ENCODE data around the gene IDUA. TPM values are rescaled to one million over a fixed set of nuclear protein-coding genes. Genes with fewer than 3 reads are reported as not detected.
A peak's percentile ranks its signal among the peaks of the same experiment; 100 is the strongest.

Gene IDUA
- total RNA-seq, 1 donor from 2014 or later, result 9.0 TPM

DNA sequence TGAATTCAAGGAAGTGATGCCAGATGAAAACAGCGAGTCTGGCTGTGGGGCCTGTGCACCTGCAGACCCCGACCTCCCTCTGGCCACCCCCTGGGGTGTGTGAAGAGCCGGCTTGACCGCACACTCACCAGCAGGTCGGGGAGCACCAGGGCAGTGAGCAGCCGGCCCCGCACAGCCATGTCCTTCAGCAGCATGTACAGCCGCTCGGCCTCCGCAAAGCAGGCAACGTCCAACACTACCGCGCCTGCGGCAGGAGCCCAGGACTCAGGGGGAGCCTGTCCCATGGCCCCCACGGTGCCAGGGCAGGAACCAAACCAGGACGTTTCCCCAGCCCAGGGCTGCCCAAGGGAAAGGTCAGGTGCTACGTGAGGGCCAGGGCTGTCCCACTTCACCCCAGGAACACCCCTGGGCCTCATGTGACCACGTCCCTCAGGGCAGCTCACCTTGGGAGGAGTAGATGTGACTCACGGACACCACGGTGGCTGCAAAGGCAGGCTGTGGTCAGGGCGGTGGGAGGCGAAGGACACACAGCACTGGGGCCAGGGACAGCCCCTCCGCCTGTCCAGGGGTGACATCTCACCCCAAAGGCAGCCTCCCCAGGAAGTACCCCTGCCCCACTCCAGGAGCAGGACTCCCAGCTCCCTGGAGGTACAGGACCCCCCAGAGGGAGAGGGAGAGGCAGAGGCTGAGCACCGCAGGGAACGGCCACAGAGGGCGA is 21.6 kb upstream of the IDUA start:
- peaks cover 44% of the 10 kb centered on the region for H3K36me3 ChIP-seq
- TF ChIP-seq, protein P1, sequence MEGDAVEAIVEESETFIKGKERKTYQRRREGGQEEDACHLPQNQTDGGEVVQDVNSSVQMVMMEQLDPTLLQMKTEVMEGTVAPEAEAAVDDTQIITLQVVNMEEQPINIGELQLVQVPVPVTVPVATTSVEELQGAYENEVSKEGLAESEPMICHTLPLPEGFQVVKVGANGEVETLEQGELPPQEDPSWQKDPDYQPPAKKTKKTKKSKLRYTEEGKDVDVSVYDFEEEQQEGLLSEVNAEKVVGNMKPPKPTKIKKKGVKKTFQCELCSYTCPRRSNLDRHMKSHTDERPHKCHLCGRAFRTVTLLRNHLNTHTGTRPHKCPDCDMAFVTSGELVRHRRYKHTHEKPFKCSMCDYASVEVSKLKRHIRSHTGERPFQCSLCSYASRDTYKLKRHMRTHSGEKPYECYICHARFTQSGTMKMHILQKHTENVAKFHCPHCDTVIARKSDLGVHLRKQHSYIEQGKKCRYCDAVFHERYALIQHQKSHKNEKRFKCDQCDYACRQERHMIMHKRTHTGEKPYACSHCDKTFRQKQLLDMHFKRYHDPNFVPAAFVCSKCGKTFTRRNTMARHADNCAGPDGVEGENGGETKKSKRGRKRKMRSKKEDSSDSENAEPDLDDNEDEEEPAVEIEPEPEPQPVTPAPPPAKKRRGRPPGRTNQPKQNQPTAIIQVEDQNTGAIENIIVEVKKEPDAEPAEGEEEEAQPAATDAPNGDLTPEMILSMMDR (IDR thresholded peaks at IDR 0.05; ENCODE audit: borderline replicate concordance), result no peak
- H3K27ac ChIP-seq (replicated peaks), result no peak overlapping the region
- intact Hi-C loops (cut with micrococcal nuclease), result no loop called here
- H3K9me3 ChIP-seq (replicated peaks), result no peaks in the 10 kb centered on the region
- H3K4me1 ChIP-seq, result peaks cover 13% of the 10 kb centered on the region
- no peak for DNase-seq
- no peak overlapping the region for H3K4me3 ChIP-seq
- H3K27me3 ChIP-seq (ENCODE audit: low read depth), result peaks cover 14% of the 10 kb centered on the region

DNA sequence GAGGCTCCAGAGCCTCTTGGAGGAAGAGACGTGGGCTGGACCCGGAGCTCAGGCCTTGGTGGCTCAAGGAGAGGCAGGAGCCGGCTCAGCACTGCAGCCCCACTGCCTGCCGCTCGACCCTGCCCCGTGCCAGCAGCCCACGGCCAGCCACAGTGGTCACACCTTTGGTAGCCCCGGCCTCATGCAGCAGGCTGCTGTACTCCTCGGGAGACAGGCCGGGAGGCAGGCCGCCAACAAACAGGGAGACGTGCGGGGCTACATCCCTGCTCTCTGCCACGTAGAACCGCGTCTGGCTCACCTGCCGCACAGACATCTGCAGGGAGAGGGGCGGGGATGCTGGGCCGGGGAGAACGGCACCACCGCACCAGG is 21.1 kb upstream of the IDUA start:
- Histone ChIP-seq H3K4me3 (no peak overlapping the region), H3K9me3 (replicated peaks) (no peaks in the 10 kb centered on the region), H3K4me1 (peaks cover 13% of the 10 kb centered on the region), H3K27ac (replicated peaks) (no peak overlapping the region), H3K36me3 (peaks cover 44% of the 10 kb centered on the region), H3K27me3 (ENCODE audit: low read depth) (peaks cover 14% of the 10 kb centered on the region)
- TF ChIP-seq, protein P1 (IDR thresholded peaks at IDR 0.05; ENCODE audit: borderline replicate concordance), result no peak
- intact Hi-C loops (cut with micrococcal nuclease), result no loop called here
- no peak for DNase-seq

DNA sequence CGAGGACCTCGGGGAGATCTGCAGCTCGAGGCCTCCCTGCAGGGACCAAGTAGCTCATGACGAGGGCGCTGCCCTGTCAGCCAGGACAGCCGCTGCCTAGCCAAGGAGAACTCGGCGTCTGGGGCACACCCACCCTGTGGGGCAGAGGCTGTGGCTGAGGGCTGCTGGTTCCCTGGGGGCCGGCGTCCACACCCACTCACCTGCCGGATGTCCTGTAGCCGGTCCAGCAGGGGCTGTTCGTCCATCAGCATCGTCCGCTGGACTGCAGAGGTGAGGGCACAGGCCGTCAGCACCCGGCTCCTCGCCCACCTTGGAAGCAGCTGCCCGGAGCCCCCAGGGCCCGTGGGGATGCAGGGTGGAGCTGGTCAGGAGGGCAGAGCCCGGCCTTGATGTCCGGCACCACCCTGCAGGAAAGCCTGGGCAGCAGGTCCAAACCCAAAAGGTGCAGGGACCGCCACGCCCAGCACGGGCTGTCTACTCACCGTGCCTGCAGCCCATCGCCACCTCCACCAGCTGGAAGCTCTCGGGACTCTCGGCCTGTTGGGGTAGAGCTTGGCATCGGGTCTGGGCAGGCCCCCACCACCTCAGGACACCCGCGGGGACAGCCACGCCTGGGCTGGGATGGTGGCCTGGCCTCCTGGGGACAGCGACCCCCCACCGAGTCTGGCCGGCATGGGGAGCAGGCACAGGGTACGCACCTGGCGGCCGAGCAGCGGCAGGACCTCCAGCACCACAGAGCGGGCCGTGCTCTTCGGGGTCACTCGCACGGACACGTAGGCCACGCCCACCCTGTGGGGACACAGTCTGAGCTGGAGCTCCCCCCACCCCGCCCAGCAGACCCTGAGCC is 20.4 kb upstream of the IDUA start:
- H3K27me3 ChIP-seq (ENCODE audit: low read depth), result peaks cover 14% of the 10 kb centered on the region
- no peaks in the 10 kb centered on the region for H3K9me3 ChIP-seq (replicated peaks)
- intact Hi-C loops (cut with micrococcal nuclease), result no loop called here
- peaks cover 41% of the 10 kb centered on the region for H3K36me3 ChIP-seq
- no peak for DNase-seq
- H3K4me1 ChIP-seq, result peaks cover 20% of the 10 kb centered on the region
- H3K4me3 ChIP-seq, result no peak overlapping the region
- H3K27ac ChIP-seq (replicated peaks), result no peak overlapping the region
- TF ChIP-seq, protein P1 (IDR thresholded peaks at IDR 0.05; ENCODE audit: borderline replicate concordance), result no peak

DNA sequence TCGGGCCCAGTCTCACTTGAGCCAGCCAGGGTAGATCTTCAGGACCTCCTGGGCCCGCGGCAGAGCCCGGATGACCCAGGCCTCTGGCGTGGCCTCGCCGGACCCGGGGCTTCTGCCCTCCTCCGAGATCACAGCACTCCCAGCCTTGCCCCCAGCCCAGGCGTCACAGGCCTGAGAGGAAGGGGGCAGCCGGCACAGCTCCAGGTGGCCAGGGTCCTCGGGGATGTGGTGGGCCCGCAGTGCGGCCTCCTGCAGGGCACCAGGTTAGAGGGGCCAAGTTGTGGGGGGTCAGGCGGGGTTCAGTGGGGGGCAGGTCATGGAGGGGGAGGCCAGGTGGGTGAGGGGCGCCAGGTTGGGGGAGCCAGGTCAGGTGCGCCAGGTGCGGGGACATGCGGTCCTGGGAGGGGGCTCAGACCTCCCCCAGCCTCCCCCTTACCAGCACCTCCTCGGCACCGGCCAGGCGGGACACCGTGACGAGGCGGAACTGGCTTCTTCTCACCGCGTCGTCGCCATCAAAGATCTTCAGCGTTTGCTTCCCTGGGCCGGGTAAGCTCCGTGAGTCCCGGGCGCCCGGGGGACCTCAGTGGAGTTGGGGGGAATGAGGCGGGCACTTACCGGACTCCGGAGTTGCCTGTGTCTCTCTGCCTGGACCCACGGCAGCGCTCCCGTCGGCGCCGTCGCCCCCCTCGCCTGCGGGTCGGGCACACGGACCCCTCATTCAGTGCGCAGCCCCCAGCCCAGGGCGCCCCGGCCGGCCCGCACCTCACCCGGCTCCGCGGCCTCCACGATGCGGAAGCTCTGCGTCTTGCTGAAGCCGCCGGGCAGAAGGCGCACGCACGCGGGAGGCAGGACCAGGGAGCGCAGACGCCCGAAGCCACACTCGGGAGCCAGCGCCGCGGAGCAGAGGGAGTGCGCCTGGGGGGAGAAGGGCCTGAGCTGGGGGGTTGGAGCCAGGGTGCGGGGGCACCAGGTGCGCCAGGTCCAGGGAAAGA is 19.4 kb upstream of the IDUA start:
- TF ChIP-seq, protein P1 (IDR thresholded peaks at IDR 0.05; ENCODE audit: borderline replicate concordance), result no peak
- intact Hi-C loops (cut with micrococcal nuclease), result no loop called here
- no peak for DNase-seq
- Histone ChIP-seq H3K27me3 (ENCODE audit: low read depth) (peaks cover 14% of the 10 kb centered on the region), H3K4me3 (peak overlapping the region; percentile 7), H3K36me3 (peaks cover 32% of the 10 kb centered on the region), H3K4me1 (peaks cover 29% of the 10 kb centered on the region), H3K27ac (replicated peaks) (no peak overlapping the region), H3K9me3 (replicated peaks) (no peaks in the 10 kb centered on the region)

DNA sequence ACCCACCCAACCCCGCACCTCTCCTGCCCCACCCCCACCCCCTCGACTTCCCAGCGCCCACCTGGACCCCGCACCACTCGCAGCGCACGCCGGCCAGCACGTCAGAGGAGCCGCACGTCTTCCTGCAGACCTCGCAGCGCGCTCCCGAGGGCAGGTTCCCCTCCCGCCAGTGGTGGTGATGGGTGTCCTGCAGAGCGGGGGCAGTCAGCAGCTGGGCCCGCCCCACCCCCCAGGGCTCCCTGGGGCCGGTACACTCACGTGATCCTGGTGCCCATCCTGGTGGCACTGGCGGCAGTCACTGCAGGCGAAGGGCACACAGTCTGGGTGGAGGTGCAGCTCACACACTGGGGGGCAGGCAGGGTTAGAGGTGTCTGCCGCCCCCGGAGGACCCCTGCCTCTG is 18.6 kb upstream of the IDUA start:
- Histone ChIP-seq H3K36me3 (peaks cover 25% of the 10 kb centered on the region), H3K4me1 (peaks cover 36% of the 10 kb centered on the region), H3K9me3 (replicated peaks) (no peaks in the 10 kb centered on the region), H3K27me3 (ENCODE audit: low read depth) (peaks cover 14% of the 10 kb centered on the region), H3K27ac (replicated peaks) (no peak overlapping the region), H3K4me3 (peak overlapping the region; percentile 7)
- no peak for DNase-seq
- TF ChIP-seq, protein P1 (IDR thresholded peaks at IDR 0.05; ENCODE audit: borderline replicate concordance), result no peak
- intact Hi-C loops (cut with micrococcal nuclease), result no loop called here
